Measurements from ENCODE around the gene NXPE1.

DNA sequence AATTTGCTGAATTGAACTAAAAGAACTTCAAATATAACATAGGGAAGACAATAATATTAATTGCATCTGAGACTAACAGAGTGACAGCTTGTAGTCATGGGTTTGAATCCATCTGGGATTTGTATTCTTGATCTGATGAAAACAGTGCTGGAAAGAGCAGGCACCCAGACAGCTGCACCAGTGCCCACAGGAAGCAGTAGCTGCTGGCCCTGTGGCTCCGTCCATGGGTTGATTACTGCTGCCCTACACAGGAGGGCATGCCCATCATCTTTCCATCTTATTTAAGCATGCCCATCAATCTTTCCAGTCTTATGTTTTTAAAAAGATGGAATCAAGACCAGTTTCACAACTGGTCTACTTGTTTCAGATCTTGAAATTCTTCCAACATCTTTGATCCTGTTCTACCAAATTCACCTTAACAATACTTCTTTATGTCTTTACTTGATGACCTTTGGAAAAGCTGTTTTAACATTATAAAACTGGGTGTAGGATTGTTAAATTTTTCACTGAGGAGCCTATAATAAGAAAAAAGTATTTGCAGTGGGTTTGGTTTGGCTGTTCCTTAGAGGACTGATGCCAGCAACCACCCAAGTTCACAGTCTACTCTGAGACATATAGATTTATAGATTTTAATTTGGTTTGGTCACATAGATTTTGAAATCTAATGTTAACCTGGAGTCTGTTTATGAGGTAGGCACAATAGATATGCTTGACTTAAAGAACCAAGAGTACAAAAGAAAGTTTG is 36.7 kb upstream of the NXPE1 start:
- TF ChIP-seq CTCF (IDR thresholded peaks at IDR 0.05) (no peak), POLR2A (IDR thresholded peaks at IDR 0.05) (no peak)
